Activated naive CD4-positive, alpha-beta T cell treated with anti-CD3 and anti-CD28 coated beads, Interleukin-2, amount 50 U/mL, for 72 hours (primary cell): ENCODE data around the gene AIFM2. TPM values are rescaled to one million over a fixed set of nuclear protein-coding genes. Genes with fewer than 3 reads are reported as not detected.
"Not testable (repeated sequence)": the region's sequence is repeated elsewhere in the genome, so short reads cannot be mapped to it uniquely, and the experiment has no call there.

Experiments
- ATAC-seq, 2 donors: fragments of 150-1000 bp; cut with Tn5 transposase; 2 replicates each; pipeline ENCODE4 v1.10.0; 2021; ENCODE audit warnings: mild to moderate bottlenecking in 2 of 2, moderate library complexity in 2 of 2
- DNase-seq, 2 donors: peaks; one replicate each; pipeline ENCODE4 v3.0.0; 2021 to 2022; ENCODE audit warnings: low spot score in 2 of 2
- H3K27ac Mint-ChIP-seq, 2 donors: one replicate each; pipeline ENCODE4 v1.8.0; 2022; ENCODE audit warnings: mild to moderate bottlenecking in 2 of 2, mixed read lengths in 2 of 2
- H3K36me3 Mint-ChIP-seq, 2 donors: one replicate each; pipeline ENCODE4 v1.8.0; 2022; ENCODE audit warnings: mixed read lengths in 2 of 2
- H3K9me3 Mint-ChIP-seq, 2 donors: one replicate each; pipeline ENCODE4 v1.8.0; 2022; ENCODE audit warnings: mixed read lengths in 2 of 2
- total RNA-seq, 2 donors: library from RNA; stranded (reverse); gene quantifications; one replicate each; pipeline ENCODE4 v1.2.3, GENCODE V29; 2022

AIFM2 gene
- total RNA-seq, 2 donors from 2014 or later = 5.1 to 10.5 TPM

DNA sequence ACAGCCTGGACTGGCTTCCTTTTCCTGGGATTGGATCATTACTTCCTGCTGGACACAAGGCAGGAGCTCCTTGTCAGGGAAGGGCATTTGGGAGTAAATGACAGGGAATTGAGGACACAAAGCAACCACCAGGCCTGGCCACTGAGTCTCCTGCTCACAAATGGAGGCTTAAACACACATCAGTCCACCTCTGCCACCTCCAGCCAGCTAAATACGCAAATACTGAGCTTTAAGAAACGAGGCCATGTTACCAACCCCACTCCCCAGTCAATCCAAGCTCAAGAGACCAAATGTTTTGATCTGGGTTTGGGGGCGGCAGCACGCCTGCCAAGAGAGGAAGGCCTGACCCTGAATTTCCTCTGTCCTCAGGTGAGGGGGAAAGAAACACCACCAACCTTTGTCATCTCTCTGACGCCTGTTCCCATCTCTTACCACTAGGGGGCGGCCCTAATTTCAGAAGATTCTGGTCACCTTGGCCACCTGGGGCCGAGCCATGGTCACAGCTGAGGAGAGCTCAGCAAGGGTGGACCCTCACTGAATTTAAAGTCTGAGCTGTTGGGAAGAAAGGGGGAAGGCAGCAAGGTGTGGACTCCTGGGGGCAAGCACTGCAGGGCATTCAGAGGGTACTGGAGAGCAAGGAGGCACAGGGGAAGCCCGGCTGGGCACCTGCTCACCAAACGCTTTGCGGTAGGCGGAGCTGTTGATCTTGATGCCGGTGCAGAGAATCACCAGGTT, 16.5 kb downstream of the AIFM2 start:
- Mint-ChIP-seq H3K9me3 (no peaks in the 10 kb centered on the region), H3K36me3 (no peaks in the 10 kb centered on the region), H3K27ac (peak overlapping the region in 1 of 2 donors; percentile 49)
- ATAC-seq (peak; percentile 84 to 89), DNase-seq (peak in 1 of 2 donors; percentile 68)

DNA sequence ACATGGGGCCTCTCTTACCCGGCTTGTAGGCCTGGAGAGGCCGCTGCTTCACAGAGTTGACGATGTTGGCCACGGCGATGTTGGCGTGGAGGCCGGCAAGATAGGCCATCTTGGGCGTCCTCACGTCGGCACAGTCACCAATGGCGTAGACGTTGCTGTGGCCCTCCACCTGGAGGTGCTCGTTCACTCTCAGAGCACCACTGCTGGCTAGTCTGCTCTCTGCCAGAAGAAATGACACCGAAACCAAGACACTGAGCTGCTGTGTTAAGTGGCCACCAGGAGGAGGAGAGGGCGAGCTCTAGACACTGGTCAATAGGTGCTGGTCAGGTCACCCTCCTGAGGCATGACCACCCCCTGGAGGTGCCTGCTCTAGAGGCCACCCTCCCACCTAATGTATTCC, 17.7 kb downstream of the AIFM2 start:
- no peak for ATAC-seq
- H3K9me3 Mint-ChIP-seq = no peaks in the 10 kb centered on the region
- no peak for DNase-seq
- no peak overlapping the region for H3K27ac Mint-ChIP-seq
- no peaks in the 10 kb centered on the region for H3K36me3 Mint-ChIP-seq

- H3K27ac Mint-ChIP-seq = no peak overlapping the region
- H3K36me3 Mint-ChIP-seq = no peaks in the 10 kb centered on the region
- DNase-seq (no peak), ATAC-seq (no peak)
- no peaks in the 10 kb centered on the region for H3K9me3 Mint-ChIP-seq
Measured at GRCh38 chr10:70112071-70112470, 20.6 kb downstream of the AIFM2 start.

- Mint-ChIP-seq H3K27ac (no peak overlapping the region), H3K9me3 (no peaks in the 10 kb centered on the region), H3K36me3 (no peaks in the 10 kb centered on the region)
- ATAC-seq (no peak), DNase-seq (no peak)
Measured at GRCh38 chr10:70111496-70111895, 21.1 kb downstream of the AIFM2 start.

GRCh38 chr10:70109064-70109729, 23.4 kb downstream of the AIFM2 start:
- Mint-ChIP-seq H3K36me3 (no peaks in the 10 kb centered on the region), H3K9me3 (no peaks in the 10 kb centered on the region), H3K27ac (peak overlapping the region in 1 of 2 donors; percentile 46)
- DNase-seq (peak in 1 of 2 donors; percentile 38), ATAC-seq (no peak)

GRCh38 chr10:70106958-70107791, 25.4 kb downstream of the AIFM2 start:
- H3K36me3 Mint-ChIP-seq = no peaks in the 10 kb centered on the region
- H3K9me3 Mint-ChIP-seq = no peaks in the 10 kb centered on the region
- DNase-seq (peak in 1 of 2 donors; percentile 44), ATAC-seq (peak; percentile 29 to 32)
- peak overlapping the region in 1 of 2 donors; percentile 30 for H3K27ac Mint-ChIP-seq

GRCh38 chr10:70101668-70102067, 31.0 kb downstream of the AIFM2 start:
- no peak for DNase-seq

GRCh38 chr10:70101068-70101562, 31.5 kb downstream of the AIFM2 start:
- not testable (repeated sequence) for H3K27ac Mint-ChIP-seq, DNase-seq, H3K9me3 Mint-ChIP-seq, H3K36me3 Mint-ChIP-seq, ATAC-seq

More at GRCh38 chr10:70101668-70102067, 31.0 kb downstream of the AIFM2 start:
- H3K9me3 Mint-ChIP-seq = no peaks in the 10 kb centered on the region
- peaks cover 0 to 7% of the 10 kb centered on the region in 2 donors for H3K36me3 Mint-ChIP-seq
- H3K27ac Mint-ChIP-seq = no peak overlapping the region
- no peak for ATAC-seq

- Mint-ChIP-seq H3K36me3 (peaks cover 0 to 12% of the 10 kb centered on the region in 2 donors), H3K9me3 (no peaks in the 10 kb centered on the region), H3K27ac (peak overlapping the region in 1 of 2 donors; percentile 27)
- ATAC-seq (no peak), DNase-seq (no peak)
Measured at GRCh38 chr10:70098271-70098670, 34.4 kb downstream of the AIFM2 start.

GRCh38 chr10:70097459-70097858, 35.2 kb downstream of the AIFM2 start:
- H3K27ac Mint-ChIP-seq = peak overlapping the region in 1 of 2 donors; percentile 27
- no peaks in the 10 kb centered on the region for H3K9me3 Mint-ChIP-seq
- ATAC-seq (no peak), DNase-seq (no peak)
- H3K36me3 Mint-ChIP-seq = peaks cover 1 to 12% of the 10 kb centered on the region in 2 donors

DNA sequence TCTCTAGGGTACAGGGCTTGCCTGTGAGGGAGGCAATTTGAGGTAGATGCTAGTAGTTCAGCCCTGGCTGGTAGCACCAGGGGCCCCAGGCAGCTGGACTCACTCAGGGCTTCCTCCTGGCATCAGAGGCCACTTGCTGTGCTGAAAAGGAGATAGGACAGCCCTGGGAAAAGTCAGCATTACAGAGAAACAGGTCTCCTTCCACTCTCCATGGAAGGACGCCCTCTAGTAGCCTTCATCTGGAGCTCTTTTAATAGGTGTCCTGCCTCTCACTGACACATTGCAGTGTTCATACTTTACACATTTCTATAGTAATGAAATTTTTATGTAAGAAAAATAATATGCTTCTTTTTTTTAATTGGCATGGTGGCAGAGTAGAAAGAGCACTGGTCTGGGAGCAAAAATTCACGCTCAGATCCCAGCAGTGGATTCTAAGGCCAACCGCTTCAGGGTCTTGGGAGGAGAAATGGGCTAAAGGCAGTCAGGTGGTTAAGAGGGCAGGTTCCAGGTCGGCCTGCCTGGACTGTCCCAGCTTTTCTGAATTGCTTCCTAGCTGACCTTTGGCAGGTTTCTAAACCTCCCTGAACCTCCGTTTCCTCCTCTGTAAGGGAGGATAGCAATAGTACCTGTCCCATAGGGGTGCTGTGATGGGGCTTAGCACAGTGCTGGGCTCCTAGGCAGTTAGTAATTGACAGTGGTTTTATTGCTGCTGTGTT, 35.8 kb downstream of the AIFM2 start:
- H3K27ac Mint-ChIP-seq = no peak overlapping the region
- DNase-seq (no peak), ATAC-seq (no peak)
- H3K36me3 Mint-ChIP-seq = peaks cover 6 to 12% of the 10 kb centered on the region in 2 donors
- H3K9me3 Mint-ChIP-seq = no peaks in the 10 kb centered on the region

GRCh38 chr10:70096016-70096704, 36.5 kb downstream of the AIFM2 start:
- DNase-seq = no peak
- H3K9me3 Mint-ChIP-seq = no peaks in the 10 kb centered on the region
- peaks cover 6% of the 10 kb centered on the region in 2 donors for H3K36me3 Mint-ChIP-seq
- no peak for ATAC-seq
- H3K27ac Mint-ChIP-seq = no peak overlapping the region

DNA sequence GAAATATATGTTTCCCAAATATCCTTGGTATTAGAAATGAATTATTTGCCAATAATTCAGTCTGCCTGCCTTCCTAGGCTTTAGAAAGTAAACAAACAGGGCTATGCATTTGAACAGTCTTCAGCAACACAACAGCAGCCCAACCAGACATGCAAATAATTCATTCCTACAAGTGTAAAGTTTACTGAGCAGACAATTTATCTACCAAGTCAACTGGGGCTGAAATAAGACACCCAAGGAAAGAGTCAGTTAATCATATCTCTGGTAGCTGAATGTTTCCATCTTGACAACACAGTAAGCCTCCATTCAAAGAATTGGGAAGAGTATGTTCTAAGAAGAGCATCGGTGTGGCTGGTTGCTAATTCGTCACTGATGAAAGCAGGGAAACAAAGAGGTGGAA, 38.4 kb downstream of the AIFM2 start:
- DNase-seq (no peak), ATAC-seq (no peak)
- H3K36me3 Mint-ChIP-seq = peaks cover 6% of the 10 kb centered on the region in 2 donors
- no peak overlapping the region for H3K27ac Mint-ChIP-seq
- no peaks in the 10 kb centered on the region for H3K9me3 Mint-ChIP-seq

- peak; percentile 82 to 93 for ATAC-seq
- peaks cover 6% of the 10 kb centered on the region in 2 donors for H3K36me3 Mint-ChIP-seq
- no peaks in the 10 kb centered on the region for H3K9me3 Mint-ChIP-seq
- peak overlapping the region; percentile 44 to 84 for H3K27ac Mint-ChIP-seq
- DNase-seq = peak in 1 of 2 donors; percentile 29
Measured at GRCh38 chr10:70093335-70093944, 39.2 kb downstream of the AIFM2 start.

- DNase-seq (no peak), ATAC-seq (peak; percentile 2 to 27)
- no peaks in the 10 kb centered on the region for H3K9me3 Mint-ChIP-seq
- H3K36me3 Mint-ChIP-seq = peaks cover 6% of the 10 kb centered on the region in 2 donors
- peak overlapping the region; percentile 84 to 94 for H3K27ac Mint-ChIP-seq
Measured at GRCh38 chr10:70092389-70092718, 40.3 kb downstream of the AIFM2 start.
